Fibroblast of lung (primary cell): ENCODE results near the gene CCDC57. TPM values are rescaled to one million over a fixed set of nuclear protein-coding genes. Genes with fewer than 3 reads are reported as not detected.

Source experiments
- DNase-seq, 2 donors: peaks; one replicate each; pipeline versions ENCODE4 v3.0.0 to v3.0.0-alpha.2; 2010; ENCODE audit warnings: low read depth in 2 of 2
- H2AFZ ChIP-seq: 2 replicates; pipeline ENCODE4 v1.5.1; 2012; ENCODE audit warnings: low read length, control low read depth, inconsistent platforms
- H3K27ac ChIP-seq: 2 replicates; pipeline ENCODE4 v1.5.1; 2011; ENCODE audit warnings: low read length, control low read depth; ENCODE audit not compliant: insufficient read depth
- H3K27me3 ChIP-seq: 2 replicates; pipeline ENCODE4 v1.5.1; 2011; ENCODE audit warnings: mild to moderate bottlenecking, low read length; ENCODE audit not compliant: control insufficient read depth, insufficient read depth
- H3K36me3 ChIP-seq: 2 replicates; pipeline ENCODE4 v1.5.1; 2011; ENCODE audit warnings: low read length; ENCODE audit not compliant: control insufficient read depth, insufficient read depth
- H3K4me1 ChIP-seq: 2 replicates; pipeline ENCODE4 v1.5.1; 2011; ENCODE audit warnings: low read length; ENCODE audit not compliant: control insufficient read depth, insufficient read depth; ENCODE audit errors: extremely low read depth
- H3K4me2 ChIP-seq: 2 replicates; pipeline ENCODE4 v1.5.1; 2011; ENCODE audit warnings: low read length, control low read depth; ENCODE audit not compliant: insufficient read depth; ENCODE audit errors: extremely low read depth
- H3K4me3 ChIP-seq, 4 experiments: fragments of 200-600 bp in 1 of 4; sonication (generic) in 1 of 4; replicated peaks in 1 of 4; 2 replicates each; pipeline ENCODE4 v1.5.1; 2011 to 2016; ENCODE audit warnings: low read length in 4 of 4, low read depth in 3 of 4, mild to moderate bottlenecking in 3 of 4, control low read depth in 2 of 4, inconsistent platforms in 1 of 4, mixed read lengths in 1 of 4; ENCODE audit not compliant: insufficient read depth in 1 of 4; ENCODE audit errors: control extremely low read depth in 1 of 4
- H3K79me2 ChIP-seq: 2 replicates; pipeline ENCODE4 v1.5.1; 2012; ENCODE audit warnings: mild to moderate bottlenecking, low read length, inconsistent platforms; ENCODE audit not compliant: control insufficient read depth, insufficient read depth
- H3K9ac ChIP-seq: 2 replicates; pipeline ENCODE4 v1.5.1; 2011; ENCODE audit warnings: mild to moderate bottlenecking, low read length, control low read depth; ENCODE audit not compliant: insufficient read depth
- H3K9me3 ChIP-seq: 2 replicates; pipeline ENCODE4 v1.5.1; 2012; ENCODE audit warnings: low read depth, low read length; ENCODE audit not compliant: control insufficient read depth, insufficient read depth
- H4K20me1 ChIP-seq: 2 replicates; pipeline ENCODE4 v1.5.1; 2011; ENCODE audit warnings: low read length; ENCODE audit not compliant: control insufficient read depth, insufficient read depth; ENCODE audit errors: extremely low read depth
- EZH2 ChIP-seq: IDR thresholded peaks from 2 replicates; pipeline ENCODE4 v1.5.1; 2012; ENCODE audit warnings: low read length, control low read depth, mild to moderate bottlenecking; ENCODE audit errors: missing control alignments
- polyA plus RNA-seq, 2 donors: library from polyadenylated mRNA; depleted of rRNA in 1 of 2; stranded (reverse) in 1 of 2; unstranded in 1 of 2; fragments of >200 nt; gene quantifications; 2 replicates each; pipeline ENCODE4 v1.2.1, GENCODE V29; 2011 to 2012; ENCODE audit warnings: missing spikeins in 1 of 2
- total RNA-seq: library from RNA; depleted of rRNA; stranded (reverse); fragments of >200 nt; gene quantifications from 2 replicates; pipeline ENCODE4 v1.2.1, GENCODE V29; 2014
- TF ChIP-seq, protein P1 (sequence below), 2 donors: IDR thresholded peaks in 1 of 2; conservative IDR thresholded peaks in 1 of 2; 1 replicate in 1 of 2; 2 replicates in 1 of 2; pipeline ENCODE4 v1.5.1; 2011 to 2012; ENCODE audit warnings: low read length in 2 of 2, control low read depth in 1 of 2, inconsistent platforms in 1 of 2, low read depth in 1 of 2, mild to moderate bottlenecking in 1 of 2

Gene CCDC57
- total and polyA plus RNA-seq, 2 donors (not counting 1 experiment from before 2014, with no cell fraction given), result 7.1 to 10.1 TPM

DNA sequence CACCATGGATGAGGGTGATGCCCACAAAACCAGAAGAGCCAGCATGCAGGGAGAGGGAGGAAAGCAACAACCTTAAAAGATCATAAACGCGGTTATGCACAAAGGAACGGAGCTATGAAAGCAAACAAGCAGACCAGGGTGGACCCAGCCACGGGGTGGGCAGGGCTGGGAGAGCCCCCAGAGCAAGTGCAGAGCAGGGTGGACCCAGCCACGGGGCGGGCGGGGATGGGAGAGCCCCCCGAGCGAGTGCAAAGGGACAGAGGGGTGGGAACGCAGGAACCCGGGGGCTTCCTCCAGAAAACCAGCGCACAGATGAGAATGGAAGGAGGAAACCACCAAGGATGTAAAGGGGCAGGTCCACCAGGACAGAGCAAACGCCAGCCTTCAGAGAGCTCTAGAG lies 33.2 kb downstream of the CCDC57 start:
- no peak overlapping the region for H2AFZ ChIP-seq
- TF ChIP-seq, protein P1, sequence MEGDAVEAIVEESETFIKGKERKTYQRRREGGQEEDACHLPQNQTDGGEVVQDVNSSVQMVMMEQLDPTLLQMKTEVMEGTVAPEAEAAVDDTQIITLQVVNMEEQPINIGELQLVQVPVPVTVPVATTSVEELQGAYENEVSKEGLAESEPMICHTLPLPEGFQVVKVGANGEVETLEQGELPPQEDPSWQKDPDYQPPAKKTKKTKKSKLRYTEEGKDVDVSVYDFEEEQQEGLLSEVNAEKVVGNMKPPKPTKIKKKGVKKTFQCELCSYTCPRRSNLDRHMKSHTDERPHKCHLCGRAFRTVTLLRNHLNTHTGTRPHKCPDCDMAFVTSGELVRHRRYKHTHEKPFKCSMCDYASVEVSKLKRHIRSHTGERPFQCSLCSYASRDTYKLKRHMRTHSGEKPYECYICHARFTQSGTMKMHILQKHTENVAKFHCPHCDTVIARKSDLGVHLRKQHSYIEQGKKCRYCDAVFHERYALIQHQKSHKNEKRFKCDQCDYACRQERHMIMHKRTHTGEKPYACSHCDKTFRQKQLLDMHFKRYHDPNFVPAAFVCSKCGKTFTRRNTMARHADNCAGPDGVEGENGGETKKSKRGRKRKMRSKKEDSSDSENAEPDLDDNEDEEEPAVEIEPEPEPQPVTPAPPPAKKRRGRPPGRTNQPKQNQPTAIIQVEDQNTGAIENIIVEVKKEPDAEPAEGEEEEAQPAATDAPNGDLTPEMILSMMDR (conservative IDR thresholded peaks at IDR 0.05 in 1 of 2, IDR thresholded peaks at IDR 0.05 in 1 of 2; ENCODE audit: low read depth in 1 of 2, low read length in 2 of 2), result no peak
- TF ChIP-seq EZH2, result no peak
- H3K27me3 ChIP-seq, result no peaks in the 10 kb centered on the region
- H3K4me2 ChIP-seq, result no peak overlapping the region
- no peaks in the 10 kb centered on the region for H4K20me1 ChIP-seq
- H3K9ac ChIP-seq, result no peak overlapping the region
- no peaks in the 10 kb centered on the region for H3K9me3 ChIP-seq
- no peak overlapping the region for H3K27ac ChIP-seq
- H3K4me1 ChIP-seq, result no peaks in the 10 kb centered on the region
- no peak overlapping the region for H3K4me3 ChIP-seq
- H3K79me2 ChIP-seq, result no peaks in the 10 kb centered on the region
- DNase-seq, result no peak
- H3K36me3 ChIP-seq, result peaks cover 2% of the 10 kb centered on the region

DNA sequence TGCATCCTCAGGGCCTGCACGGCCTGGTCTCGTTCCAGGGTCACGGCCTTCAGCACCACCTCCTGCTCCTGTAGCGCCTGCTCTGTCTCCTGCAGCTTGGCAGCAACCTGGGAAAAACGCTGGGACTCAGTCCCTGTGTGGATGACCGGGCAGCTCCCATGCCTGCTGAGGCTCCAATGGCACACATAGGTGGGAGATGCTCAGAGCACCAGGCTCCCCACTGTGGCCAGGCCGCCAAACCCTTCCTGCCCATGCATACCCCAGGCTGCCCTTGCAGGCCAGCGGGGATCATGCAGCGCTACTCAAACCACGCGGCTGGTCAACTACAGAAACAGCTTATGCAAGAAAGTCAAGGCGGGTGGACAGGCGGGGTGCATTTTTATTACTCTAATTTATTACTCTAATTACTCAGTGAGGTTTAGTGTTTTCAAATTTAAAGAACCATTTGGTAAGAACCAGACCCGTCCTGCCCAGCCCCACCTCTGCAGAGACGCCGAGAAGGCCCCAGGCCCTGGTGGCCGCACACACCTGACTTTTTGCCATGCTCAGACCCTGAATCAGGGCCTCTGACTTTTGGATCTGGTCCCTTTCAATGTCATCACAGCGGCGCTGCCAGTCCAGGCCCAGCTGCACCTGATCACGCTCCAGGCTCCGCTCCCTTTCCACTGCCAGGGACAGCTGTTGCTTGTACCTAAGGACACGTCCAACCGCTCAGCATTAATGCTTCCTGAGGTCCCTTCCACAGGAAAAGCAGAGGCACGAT lies 34.0 kb downstream of the CCDC57 start:
- H4K20me1 ChIP-seq, result no peaks in the 10 kb centered on the region
- no peak overlapping the region for H3K4me3 ChIP-seq
- H3K27ac ChIP-seq, result no peak overlapping the region
- H3K27me3 ChIP-seq, result no peaks in the 10 kb centered on the region
- H3K4me1 ChIP-seq, result no peaks in the 10 kb centered on the region
- no peak for DNase-seq
- no peaks in the 10 kb centered on the region for H3K9me3 ChIP-seq
- H3K36me3 ChIP-seq, result no peaks in the 10 kb centered on the region
- no peak overlapping the region for H3K9ac ChIP-seq
- H3K4me2 ChIP-seq, result no peak overlapping the region
- no peak overlapping the region for H2AFZ ChIP-seq
- no peaks in the 10 kb centered on the region for H3K79me2 ChIP-seq
- no peak for TF ChIP-seq EZH2
- TF ChIP-seq, protein P1 (conservative IDR thresholded peaks at IDR 0.05 in 1 of 2, IDR thresholded peaks at IDR 0.05 in 1 of 2; ENCODE audit: low read depth in 1 of 2, low read length in 2 of 2), result no peak

DNA sequence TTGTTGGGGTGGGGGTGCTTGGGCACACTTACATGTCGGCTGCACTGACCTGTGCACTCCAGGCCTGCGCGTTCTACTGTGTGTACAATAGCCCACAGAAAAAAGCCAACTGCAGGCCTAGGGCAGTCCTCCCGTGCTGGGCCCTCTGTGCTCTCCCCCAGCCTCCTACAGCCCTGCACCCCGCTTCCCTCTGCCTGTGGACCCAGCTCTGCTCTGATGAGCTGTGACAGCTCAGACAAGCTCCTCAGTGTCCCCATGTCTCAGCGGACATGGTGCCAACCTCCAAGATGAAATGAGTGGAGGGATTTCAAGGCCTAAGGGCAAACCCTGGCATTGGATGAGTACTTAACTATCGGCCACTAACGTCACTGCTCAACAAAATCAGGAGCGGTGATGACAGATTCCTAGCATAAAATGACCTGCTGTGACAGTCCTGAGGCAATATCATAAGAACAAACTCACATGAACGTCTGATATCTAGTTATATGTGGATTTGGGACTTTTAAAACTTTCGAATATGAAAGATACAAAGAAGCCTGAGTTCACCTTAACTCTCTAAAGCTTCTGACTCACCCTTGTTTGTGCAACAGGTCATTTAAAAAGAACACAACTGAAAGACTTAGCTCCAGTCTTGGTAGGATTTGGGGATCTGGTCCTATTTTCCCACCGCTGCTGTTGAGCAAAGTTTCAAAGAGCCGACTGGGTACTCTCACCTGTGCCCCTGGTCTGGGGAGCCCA lies 34.7 kb downstream of the CCDC57 start:
- Histone ChIP-seq H3K27ac (no peak overlapping the region), H3K9me3 (no peaks in the 10 kb centered on the region), H3K4me1 (no peaks in the 10 kb centered on the region), H3K79me2 (no peaks in the 10 kb centered on the region), H3K36me3 (no peaks in the 10 kb centered on the region), H3K4me3 (no peak overlapping the region), H3K9ac (no peak overlapping the region), H3K27me3 (no peaks in the 10 kb centered on the region), H4K20me1 (no peaks in the 10 kb centered on the region), H2AFZ (no peak overlapping the region), H3K4me2 (no peak overlapping the region)
- TF ChIP-seq EZH2, result no peak
- TF ChIP-seq, protein P1 (conservative IDR thresholded peaks at IDR 0.05 in 1 of 2, IDR thresholded peaks at IDR 0.05 in 1 of 2; ENCODE audit: low read depth in 1 of 2, low read length in 2 of 2), result no peak
- no peak for DNase-seq
